Retinal pigment epithelial cell (primary cell): Measurements from ENCODE around the gene CPNE7.
"Not testable (repeated sequence)": the region's sequence is repeated elsewhere in the genome, so short reads cannot be mapped to it uniquely, and the experiment has no call there.

Source experiments
- DNase-seq: peaks from one replicate; pipeline ENCODE4 v3.0.0-alpha.2; 2010; ENCODE audit warnings: low read depth
- H3K4me3 ChIP-seq: 2 replicates; pipeline ENCODE4 v1.5.1; 2011; ENCODE audit warnings: mild to moderate bottlenecking, low read length, control low read depth, moderate library complexity
- TF ChIP-seq, protein P1 (sequence below): conservative IDR thresholded peaks from 2 replicates; pipeline ENCODE4 v1.5.1; 2011; ENCODE audit warnings: low read depth, low read length, control low read depth, inconsistent platforms

Gene CPNE7

GRCh38 chr16:89623511-89624261 is 48.1 kb downstream of the CPNE7 start:
- DNase-seq = no peak
- no peak overlapping the region for H3K4me3 ChIP-seq
- TF ChIP-seq, protein P1, sequence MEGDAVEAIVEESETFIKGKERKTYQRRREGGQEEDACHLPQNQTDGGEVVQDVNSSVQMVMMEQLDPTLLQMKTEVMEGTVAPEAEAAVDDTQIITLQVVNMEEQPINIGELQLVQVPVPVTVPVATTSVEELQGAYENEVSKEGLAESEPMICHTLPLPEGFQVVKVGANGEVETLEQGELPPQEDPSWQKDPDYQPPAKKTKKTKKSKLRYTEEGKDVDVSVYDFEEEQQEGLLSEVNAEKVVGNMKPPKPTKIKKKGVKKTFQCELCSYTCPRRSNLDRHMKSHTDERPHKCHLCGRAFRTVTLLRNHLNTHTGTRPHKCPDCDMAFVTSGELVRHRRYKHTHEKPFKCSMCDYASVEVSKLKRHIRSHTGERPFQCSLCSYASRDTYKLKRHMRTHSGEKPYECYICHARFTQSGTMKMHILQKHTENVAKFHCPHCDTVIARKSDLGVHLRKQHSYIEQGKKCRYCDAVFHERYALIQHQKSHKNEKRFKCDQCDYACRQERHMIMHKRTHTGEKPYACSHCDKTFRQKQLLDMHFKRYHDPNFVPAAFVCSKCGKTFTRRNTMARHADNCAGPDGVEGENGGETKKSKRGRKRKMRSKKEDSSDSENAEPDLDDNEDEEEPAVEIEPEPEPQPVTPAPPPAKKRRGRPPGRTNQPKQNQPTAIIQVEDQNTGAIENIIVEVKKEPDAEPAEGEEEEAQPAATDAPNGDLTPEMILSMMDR = no peak

GRCh38 chr16:89624777-89625761 is 49.5 kb downstream of the CPNE7 start:
- DNase-seq = no peak
- no peak overlapping the region for H3K4me3 ChIP-seq
- TF ChIP-seq, protein P1 = no peak

GRCh38 chr16:89629827-89630610 is 54.5 kb downstream of the CPNE7 start:
- no peak for DNase-seq
- H3K4me3 ChIP-seq = no peak overlapping the region
- TF ChIP-seq, protein P1 = no peak

DNA sequence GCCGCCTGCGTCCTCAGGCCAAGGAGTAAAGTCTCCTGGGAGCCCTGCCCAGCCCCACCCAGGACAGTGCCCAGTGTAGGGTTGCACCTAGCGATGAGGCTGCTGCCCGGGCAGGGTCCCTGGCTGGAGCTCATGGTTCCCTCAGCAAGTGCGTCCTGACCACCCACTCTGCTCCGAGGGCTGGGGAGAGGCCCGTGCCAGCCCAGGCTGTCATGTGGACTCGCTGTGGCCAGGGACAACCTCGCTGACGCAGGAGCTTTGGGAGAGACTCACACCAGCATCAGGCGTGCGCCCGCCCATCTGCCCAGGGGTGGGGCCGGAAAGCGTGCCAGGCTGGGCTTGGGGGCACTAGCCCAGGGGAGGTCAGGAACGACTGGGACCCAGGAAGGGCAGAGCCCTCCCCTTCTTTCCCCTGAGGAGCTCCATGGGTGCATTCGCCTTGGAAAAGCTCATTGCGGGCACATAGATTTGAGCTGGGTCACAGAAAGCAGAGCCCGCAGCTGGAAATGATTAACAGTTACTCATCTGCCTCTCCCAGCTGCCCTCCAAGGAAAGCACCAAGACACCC is 57.6 kb downstream of the CPNE7 start:
- H3K4me3 ChIP-seq = no peak overlapping the region
- TF ChIP-seq, protein P1 = no peak
- DNase-seq = peak; percentile 19

DNA sequence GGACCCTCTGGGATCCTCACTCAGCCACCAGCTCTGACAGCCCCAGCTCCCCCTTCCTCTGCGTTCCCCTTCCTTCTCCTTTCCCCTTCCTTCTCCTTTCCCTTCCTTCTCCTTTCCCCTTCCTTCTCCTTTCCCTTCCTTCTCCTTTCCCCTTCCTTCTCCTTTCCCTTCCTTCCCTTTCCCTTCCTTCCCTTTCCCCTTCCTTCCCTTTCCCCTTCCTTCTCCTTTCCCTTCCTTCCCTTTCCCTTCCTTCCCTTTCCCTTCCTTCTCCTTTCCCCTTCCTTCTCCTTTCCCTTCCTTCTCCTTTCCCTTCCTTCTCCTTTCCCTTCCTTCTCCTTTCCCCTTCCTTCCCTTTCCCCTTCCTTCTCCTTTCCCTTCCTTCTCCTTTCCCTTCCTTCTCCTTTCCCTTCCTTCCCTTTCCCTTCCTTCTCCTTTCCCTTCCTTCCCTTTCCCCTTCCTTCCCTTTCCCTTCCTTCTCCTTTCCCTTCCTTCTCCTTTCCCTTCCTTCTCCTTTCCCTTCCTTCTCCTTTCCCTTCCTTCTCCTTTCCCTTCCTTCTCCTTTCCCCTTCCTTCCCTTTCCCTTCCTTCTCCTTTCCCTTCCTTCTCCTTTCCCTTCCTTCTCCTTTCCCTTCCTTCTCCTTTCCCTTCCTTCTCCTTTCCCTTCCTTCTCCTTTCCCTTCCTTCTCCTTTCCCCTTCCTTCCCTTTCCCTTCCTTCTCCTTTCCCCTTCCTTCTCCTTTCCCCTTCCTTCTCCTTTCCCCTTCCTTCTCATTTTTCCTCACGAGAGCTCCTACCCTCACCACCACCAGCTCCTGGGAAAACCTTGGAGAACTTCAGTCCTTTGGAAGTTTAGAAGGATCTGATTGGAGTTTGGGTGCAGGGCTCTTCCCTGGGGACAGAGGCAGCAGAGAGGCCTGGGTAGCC is 59.2 kb downstream of the CPNE7 start:
- not testable (repeated sequence) for H3K4me3 ChIP-seq, DNase-seq

GRCh38 chr16:89636663-89637062 is 61.1 kb downstream of the CPNE7 start:
- no peak for DNase-seq
- H3K4me3 ChIP-seq = no peak overlapping the region
- TF ChIP-seq, protein P1 = no peak
